ENCODE data around the gene PNMA8A. TPM values are rescaled to one million over a fixed set of nuclear protein-coding genes. Genes with fewer than 3 reads are reported as not detected.
A peak's percentile ranks its signal among the peaks of the same experiment; 100 is the strongest.

The PNMA8A gene
- total and polyA plus RNA-seq, 2 donors (not counting 1 experiment from before 2014, with no cell fraction given): not detected

DNA sequence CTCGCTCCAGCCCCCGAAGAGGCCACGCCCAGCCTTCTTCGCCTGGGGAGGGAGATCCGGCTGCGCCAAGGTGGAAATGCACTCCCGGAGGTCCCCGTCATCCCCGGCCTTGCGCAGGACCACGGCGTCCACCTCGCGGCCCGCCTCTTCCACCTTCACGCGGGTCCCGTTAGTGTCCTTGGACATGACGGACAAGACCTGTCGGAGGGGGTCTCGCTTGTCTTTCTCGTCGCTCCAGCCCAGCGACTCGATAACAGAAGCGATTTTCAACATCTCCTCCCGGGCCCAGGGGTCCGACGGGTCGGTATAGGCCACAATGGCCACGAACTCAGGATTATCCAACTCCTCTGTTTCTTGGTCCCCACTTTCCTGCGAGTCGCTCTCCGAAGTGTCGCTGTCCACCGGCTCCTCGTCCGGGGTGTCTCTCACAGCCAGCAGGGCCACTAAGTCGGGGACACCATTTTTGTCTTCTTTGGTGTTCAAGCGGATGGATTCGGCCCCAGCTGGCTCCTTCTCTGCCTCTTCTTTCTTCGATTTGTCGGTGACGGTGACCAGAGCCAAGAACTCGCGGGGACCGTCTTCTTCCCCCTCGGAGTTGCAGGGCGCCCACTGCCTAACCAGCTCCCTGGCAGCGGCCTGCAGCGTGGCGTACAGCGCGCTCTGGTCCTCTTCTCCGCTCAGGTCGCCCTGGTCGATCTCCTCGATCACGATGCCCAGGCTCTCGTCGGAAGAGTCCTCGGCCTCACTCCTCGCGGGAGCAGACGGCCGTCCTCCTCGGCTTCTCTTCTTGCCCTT lies 23.0 kb upstream of the PNMA8A start:
- H3K4me1 ChIP-seq (ENCODE audit: control insufficient read depth in 2 of 2, insufficient read depth in 2 of 2, low read length in 2 of 2): peaks cover 35 to 53% of the 10 kb centered on the region in 2 donors
- Mint-ChIP-seq H3K27ac (no peak overlapping the region), H3K27me3 (peaks cover 51% of the 10 kb centered on the region), H3K9me3 (ENCODE audit: insufficient read depth) (no peaks in the 10 kb centered on the region), H3K4me3 (peak overlapping the region; percentile 70), H3K4me1 (peaks cover 26% of the 10 kb centered on the region)
- H2AFZ ChIP-seq (ENCODE audit: insufficient read depth, low read depth, low read length, poor library complexity, severe bottlenecking): peak overlapping the region; percentile 42
- H3K9me3 ChIP-seq (ENCODE audit: control extremely low read depth in 1 of 3, control insufficient read depth in 2 of 3, insufficient read depth in 1 of 3, low read length in 2 of 3): peaks cover 0 to 27% (median 0%) of the 10 kb centered on the region in 3 donors
- no peaks in the 10 kb centered on the region for H4K20me1 ChIP-seq (ENCODE audit: control insufficient read depth, insufficient read depth, low read length, poor library complexity, severe bottlenecking)
- H3K4me3 ChIP-seq (ENCODE audit: control extremely low read depth in 1 of 5, extremely low read depth in 1 of 5, insufficient read depth in 1 of 5, low read depth in 2 of 5, low read length in 4 of 5): peak overlapping the region in 3 of 5 experiments; percentile 30 to 56 (median 50)
- intact Hi-C loops (cut with micrococcal nuclease): no loop called here
- no peak for TF ChIP-seq CTCF (IDR thresholded peaks at IDR 0.05)
- no peak for TF ChIP-seq EZH2 (IDR thresholded peaks at IDR 0.05; ENCODE audit: borderline replicate concordance, insufficient read depth, low read depth, low read length, poor library complexity, severe bottlenecking)
- ChIA-PET POLR2A (no interaction called here), CTCF (no interaction called here)
- H3K79me2 ChIP-seq (ENCODE audit: control insufficient read depth, insufficient read depth, low read length): no peaks in the 10 kb centered on the region
- ATAC-seq (ENCODE audit: low read depth) (no peak), DNase-seq (peak; percentile 28)
- H3K36me3 ChIP-seq (replicated peaks in 1 of 2; ENCODE audit: control extremely low read depth in 1 of 2, control insufficient read depth in 1 of 2, extremely low read depth in 1 of 2, insufficient read depth in 2 of 2, low read length in 1 of 2): no peaks in the 10 kb centered on the region
- H3K4me2 ChIP-seq (replicated peaks; ENCODE audit: low read depth, low read length, poor library complexity, severe bottlenecking): peak overlapping the region; percentile 73
- 15% methylated on average over 67 of the region's 67 CpGs for WGBS (ENCODE audit: insufficient coverage)
- H3K9ac ChIP-seq (ENCODE audit: low read length): peak overlapping the region; percentile 56
- H3K27me3 ChIP-seq (replicated peaks in 1 of 4; ENCODE audit: control extremely low read depth in 1 of 4, control insufficient read depth in 3 of 4, insufficient read depth in 4 of 4, low read length in 3 of 4): peaks cover 0 to 68% (median 36%) of the 10 kb centered on the region in 4 experiments
- H3K27ac ChIP-seq (ENCODE audit: low read length in 2 of 2): no peak overlapping the region

Data from B cell (primary cell).